GM18951 (cell line): ENCODE data around the gene APBA1.

ENCODE experiments used
- POLR2A ChIP-seq: IDR thresholded peaks from 4 replicates; pipeline ENCODE4 v1.6.1; 2011; ENCODE audit warnings: mild to moderate bottlenecking; ENCODE audit not compliant: insufficient read length, insufficient read depth; ENCODE audit errors: extremely low read depth
- in situ Hi-C: fragments of 300-500 bp; cut with MboI; formaldehyde crosslinking; loops from one replicate; pipeline ENCODE4 v1.12.0; 2022; ENCODE audit warnings: low sequenced_read_pairs, mixed read lengths, inconsistent platforms; ENCODE audit not compliant: unreplicated experiment

APBA1 gene

DNA sequence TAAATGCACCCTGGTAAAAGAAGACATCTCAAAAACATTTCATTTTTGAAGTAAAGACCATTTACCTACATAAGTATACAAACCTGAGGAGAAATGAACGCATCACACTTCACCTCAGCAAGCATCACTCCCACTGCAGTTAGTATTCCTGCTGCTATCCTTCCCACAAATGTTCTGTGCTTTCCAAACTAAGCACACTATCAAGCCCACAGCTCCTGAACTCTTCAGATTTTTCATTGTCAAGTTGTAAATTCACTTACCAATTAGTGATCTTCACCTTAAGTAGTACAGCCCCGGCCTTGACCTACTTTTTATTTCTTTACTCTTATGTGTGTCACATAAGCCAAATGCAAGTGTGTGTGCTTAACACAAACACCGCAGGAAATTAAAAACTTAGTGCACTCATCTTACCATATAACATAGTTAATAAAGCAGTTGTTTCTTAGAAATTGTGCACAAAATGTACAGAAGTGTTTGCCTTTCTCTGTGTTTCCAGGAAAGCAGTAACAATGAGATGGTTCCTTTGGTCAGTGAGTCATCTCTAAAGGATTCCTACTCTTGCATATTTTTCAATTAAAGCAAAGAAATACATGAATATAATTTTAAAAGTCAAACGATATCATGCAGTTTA lies 169.4 kb downstream of the APBA1 start:
- in situ Hi-C loops = no loop called here
- no peak for TF ChIP-seq POLR2A

DNA sequence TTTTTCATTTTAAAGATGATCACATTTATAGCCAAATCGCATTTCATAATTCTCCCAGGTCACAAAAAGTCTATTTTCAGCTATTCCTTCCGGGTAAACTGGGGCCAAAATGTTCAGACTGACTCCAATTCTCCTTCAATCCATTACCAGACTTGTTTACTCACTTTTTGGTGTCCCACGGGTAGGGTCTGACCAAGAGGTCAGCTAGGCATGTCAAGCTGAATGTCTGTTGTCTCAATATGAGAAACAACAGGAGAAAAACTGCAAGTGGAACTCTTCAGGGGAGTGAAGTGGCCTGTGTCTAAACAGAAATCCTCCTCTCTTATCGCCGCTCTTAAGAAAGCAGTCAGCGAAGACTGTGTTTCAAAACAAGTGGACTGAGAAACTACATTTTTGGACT lies 171.3 kb downstream of the APBA1 start:
- in situ Hi-C loops = no loop called here
- TF ChIP-seq POLR2A = no peak

DNA sequence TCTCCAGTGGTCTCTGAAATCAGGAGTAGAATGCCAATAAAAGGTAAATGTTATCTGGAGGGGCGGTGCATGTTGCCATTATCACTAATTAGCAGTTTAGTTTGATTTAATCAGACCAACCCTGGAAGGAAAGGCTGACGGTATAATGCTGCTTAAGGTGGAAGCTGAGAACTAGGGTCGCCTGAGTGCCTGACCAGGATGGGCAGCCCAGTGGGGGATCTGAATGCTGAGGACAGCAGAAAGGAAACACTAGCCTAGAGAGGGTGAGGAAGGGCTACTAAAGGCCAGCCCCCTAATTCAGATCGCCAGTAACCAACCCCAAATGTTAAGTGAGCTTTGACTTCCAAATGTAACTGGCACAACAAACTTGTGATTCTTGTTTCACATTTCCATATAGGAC lies 172.2 kb downstream of the APBA1 start:
- in situ Hi-C loops = no loop called here
- no peak for TF ChIP-seq POLR2A

DNA sequence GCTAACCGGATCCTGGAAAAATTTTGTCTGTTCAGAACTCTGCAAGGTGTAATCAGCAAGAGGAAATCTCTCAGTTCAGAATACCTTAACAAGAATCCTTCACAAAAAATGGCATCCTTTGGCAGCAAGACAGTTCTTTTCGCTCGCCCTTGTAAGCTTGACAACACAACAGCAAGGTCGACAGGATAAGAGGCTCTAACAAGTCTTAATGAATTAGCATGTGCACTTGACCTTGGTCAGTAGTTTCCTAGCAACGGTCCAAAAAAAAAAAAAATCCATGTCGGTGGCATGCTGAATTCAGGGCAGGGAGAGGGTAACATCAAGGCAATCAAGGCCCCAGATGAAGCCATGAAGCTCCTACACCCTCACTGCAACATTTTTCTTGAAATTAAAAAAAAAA lies 172.8 kb downstream of the APBA1 start:
- in situ Hi-C loops = no loop called here

GRCh38 chr9:69498470-69498869 lies 173.7 kb downstream of the APBA1 start:
- in situ Hi-C loops = no loop called here
- TF ChIP-seq POLR2A = no peak

More for the DNA sequence above, 172.8 kb downstream of the APBA1 start:
- no peak for TF ChIP-seq POLR2A

GRCh38 chr9:69497816-69498215 lies 174.4 kb downstream of the APBA1 start:
- in situ Hi-C loops = no loop called here
- TF ChIP-seq POLR2A = no peak

DNA sequence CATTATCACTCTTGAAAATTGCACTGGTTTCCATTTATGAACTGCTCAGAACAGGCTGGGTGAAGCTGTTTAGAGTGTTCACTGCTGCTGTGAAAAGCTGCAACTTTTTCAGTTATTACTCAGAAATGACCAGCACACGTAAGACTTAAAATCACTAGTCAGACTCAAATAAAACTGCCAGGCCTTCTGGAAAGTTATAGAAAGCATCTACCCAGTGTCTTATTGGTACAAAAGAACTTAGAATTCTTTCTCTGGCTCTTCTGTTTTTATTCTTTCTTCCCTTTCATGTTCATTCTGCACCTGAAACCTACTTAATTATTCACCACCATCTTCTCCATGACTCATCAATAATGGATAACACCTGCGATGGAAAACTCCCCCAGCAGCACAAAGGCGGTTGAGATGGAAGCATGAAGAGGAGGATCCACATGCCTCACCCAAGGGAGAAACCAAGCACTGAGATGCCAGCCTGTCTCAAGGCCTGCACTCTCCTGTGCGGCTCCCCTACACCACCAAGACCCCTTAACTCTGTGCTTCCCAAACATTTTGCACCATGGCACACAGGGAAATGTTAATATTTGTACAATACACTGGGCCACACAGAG lies 175.2 kb downstream of the APBA1 start:
- no peak for TF ChIP-seq POLR2A
- in situ Hi-C loops = no loop called here

DNA sequence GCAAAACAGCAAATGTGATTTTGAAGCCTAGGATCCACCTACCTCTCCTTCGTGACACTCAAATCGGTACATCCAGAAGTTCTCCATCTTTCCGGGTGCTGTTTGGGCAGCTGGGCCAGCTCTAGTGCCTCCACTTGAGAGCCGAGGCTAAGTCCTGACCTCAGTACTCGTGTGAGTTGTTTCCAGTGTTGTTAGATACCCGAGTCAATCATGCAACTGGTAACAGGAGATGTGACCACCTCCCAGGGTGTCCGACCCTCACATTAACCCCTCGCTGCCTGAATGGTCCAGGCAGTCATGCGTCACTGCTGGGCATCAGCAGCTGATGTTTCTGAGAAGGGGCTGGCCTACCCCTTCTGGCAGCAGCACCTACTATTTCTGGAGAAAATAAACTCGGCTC lies 176.9 kb downstream of the APBA1 start:
- in situ Hi-C loops = no loop called here

DNA sequence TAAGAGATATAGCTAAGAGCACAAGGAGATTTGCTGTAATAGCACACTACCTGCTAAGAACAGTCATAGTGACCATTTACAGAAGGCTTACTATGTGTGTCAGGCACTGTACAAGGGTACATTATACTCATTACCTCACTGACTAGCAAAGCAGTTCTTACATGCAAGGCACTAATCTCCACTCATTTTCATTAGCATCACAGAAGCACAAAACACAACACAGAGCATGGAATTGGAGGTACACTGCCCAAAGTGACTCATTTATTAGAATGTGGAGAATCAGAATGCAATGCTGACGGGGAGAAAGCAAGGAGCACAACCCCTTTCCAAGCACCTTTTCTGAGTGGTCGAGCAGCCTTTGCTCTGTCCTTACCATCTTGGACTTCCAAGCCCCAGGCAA lies 177.4 kb downstream of the APBA1 start:
- in situ Hi-C loops = no loop called here
- TF ChIP-seq POLR2A = no peak

More for the DNA sequence above, 176.9 kb downstream of the APBA1 start:
- no peak for TF ChIP-seq POLR2A

DNA sequence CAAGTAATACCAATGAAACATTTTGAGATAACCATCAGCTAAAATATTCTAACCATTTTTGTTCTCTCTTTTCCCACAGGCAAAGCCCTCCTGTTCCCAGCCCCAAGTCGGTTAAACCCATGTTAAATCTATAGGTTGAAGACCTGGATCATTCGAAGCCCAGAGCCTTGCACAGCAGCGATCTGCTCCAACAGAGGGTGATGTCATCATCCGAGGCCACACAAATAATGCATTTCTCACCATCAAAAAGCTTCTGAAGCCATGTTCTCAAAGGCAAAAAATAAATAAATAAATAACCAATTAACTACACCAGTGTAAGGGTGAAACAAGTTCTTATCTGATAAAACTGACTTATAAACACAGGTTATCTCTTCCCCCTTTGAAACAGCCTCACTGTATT lies 178.0 kb downstream of the APBA1 start:
- no peak for TF ChIP-seq POLR2A
- in situ Hi-C loops = no loop called here

GRCh38 chr9:69486498-69486897 lies 185.7 kb downstream of the APBA1 start:
- no peak for TF ChIP-seq POLR2A
- in situ Hi-C loops = no loop called here

DNA sequence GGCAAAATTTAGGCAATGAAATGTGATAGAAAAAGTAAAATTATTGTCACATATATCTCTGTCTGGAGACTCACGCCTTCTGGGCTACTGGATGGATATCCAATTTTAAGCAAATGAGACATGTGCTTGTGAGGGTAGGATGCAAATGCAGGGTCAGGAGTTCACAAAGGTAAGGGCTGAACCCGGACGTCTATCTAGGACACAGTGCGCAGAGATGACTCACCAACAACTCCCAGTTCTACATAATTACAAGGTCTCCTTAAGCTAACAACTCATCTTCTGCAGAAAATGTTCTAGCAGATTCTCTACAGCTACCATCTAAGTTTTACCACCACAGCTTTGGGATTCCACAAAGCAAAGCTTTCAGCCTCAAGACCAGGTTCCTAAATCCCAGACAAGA lies 186.7 kb downstream of the APBA1 start:
- in situ Hi-C loops = no loop called here
- TF ChIP-seq POLR2A = no peak

DNA sequence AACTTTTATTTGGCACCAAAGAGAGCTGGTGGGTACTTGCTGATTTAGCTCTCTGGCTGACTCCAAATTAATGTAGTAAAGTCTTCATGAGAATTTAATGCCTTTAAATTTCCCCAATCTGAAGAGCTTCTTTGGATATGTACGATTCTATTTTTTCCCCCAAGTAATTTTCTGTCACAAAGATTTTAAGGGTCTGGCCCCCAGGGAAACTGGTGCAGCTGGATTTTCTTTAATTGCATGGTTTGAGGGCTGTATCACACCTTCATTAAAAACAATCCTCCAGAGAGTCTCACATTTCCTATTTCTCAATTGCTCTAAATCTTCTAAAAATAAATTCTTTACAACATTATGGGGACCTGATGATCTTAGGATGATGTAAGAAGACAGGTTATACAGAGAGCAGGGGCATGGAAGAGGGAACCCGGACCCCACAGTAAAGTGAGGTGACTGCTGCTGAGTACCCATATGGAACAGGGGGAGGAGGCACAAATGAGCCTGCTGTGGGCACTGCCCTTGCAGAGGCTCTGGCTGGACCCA lies 188.2 kb downstream of the APBA1 start:
- no peak for TF ChIP-seq POLR2A
- in situ Hi-C loops = no loop called here

DNA sequence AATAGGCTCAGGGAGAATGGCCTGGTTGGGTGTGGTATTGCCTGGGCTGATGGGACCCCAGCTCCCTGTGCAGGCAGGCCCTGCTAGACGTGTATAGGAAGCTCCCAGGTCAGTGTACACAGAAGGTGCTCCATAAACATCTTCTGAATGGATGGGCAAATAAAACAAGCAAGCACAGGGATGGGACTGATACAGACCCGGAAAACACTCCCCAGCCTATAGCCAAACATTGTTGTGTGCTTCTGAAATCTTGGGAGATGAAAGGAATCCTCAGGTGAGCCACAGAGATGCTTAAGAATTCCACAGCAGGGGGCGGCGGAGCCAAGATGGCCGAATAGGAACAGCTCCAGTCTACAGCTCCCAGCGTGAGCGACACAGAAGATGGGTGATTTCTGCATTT lies 195.4 kb downstream of the APBA1 start:
- in situ Hi-C loops = no loop called here
- no peak for TF ChIP-seq POLR2A

DNA sequence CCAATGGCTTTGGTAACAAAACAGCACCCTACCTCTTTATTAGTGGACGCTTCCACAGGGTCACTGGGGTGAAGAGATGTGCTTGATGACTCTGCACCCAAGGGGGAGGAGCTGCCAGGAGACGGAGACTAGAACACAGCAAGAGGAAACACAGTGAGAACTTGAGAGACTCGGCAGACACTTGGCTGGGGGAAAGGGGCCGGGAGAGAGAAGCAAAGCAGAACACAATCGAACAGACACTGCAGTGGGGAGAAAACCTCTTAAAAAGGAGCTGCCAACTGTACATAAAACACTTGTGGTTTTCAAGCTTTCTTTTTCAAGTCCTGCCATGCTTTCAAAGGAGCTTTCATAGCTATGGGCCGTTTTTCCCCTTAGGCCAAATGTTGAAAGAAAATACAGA lies 196.2 kb downstream of the APBA1 start:
- in situ Hi-C loops = no loop called here
- TF ChIP-seq POLR2A = no peak

DNA sequence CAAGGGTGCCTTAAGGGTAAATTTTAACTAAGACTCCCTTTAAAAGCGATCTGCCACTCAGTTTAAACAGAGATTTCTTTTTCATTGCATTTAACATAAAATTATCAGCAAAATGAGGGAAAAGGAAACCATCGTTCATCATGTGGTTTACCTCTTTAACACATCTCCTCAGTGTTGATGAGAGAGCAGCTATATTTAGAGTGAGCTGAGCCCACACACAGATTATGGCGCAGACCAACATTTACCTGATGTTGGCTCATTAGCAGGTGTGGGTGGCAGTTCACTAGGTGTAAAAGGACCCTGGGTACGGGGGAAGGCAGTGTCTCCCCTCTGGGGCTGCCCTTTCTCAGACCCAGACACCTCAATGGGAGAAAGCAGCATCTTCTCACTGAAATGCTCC lies 197.3 kb downstream of the APBA1 start:
- in situ Hi-C loops = no loop called here
- no peak for TF ChIP-seq POLR2A
